Measurements from ENCODE around the gene ALG9. TPM values are rescaled to one million over a fixed set of nuclear protein-coding genes. Genes with fewer than 3 reads are reported as not detected.

Gene ALG9
- total RNA-seq, 1 experiment from 2014 or later: 19.7 TPM

DNA sequence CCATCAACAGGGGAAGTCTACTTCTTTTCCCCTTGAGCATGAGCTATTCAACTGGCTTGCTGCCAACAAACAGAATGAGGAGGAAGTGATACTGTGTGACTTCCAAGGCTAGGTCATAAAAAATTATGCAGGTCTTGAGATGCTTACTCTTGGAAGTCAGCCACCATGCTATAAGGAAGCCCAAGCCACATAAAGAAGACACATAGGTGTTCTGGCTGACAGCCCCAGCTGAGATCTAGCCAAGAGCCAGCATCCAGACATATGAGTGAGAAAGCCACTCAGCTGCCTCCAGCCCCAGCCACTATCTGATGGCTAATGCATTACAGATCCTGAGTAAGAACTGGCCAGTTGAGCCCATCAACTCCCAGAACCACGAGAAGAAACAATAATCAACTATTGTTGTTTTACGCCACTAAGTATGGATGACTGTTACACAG is 74.2 kb downstream of the ALG9 start:
- ATAC-seq: no peak
- ChIA-PET POLR2A (no interaction called here), CTCF (interaction anchor here (0.7 to 1.0 kb wide), 2 partner anchors 36 to 46 kb away, joined by 3 read pairs; no protein-coding TSS in a partner anchor)
- Mint-ChIP-seq H3K27me3 (ENCODE audit: low read depth) (no peaks in the 10 kb centered on the region), H3K9me3 (no peaks in the 10 kb centered on the region), H3K4me1 (peaks cover 8% of the 10 kb centered on the region), H3K27ac (no peak overlapping the region), H3K4me3 (no peak overlapping the region), H3K36me3 (no peaks in the 10 kb centered on the region)
- TF ChIP-seq, protein P1, sequence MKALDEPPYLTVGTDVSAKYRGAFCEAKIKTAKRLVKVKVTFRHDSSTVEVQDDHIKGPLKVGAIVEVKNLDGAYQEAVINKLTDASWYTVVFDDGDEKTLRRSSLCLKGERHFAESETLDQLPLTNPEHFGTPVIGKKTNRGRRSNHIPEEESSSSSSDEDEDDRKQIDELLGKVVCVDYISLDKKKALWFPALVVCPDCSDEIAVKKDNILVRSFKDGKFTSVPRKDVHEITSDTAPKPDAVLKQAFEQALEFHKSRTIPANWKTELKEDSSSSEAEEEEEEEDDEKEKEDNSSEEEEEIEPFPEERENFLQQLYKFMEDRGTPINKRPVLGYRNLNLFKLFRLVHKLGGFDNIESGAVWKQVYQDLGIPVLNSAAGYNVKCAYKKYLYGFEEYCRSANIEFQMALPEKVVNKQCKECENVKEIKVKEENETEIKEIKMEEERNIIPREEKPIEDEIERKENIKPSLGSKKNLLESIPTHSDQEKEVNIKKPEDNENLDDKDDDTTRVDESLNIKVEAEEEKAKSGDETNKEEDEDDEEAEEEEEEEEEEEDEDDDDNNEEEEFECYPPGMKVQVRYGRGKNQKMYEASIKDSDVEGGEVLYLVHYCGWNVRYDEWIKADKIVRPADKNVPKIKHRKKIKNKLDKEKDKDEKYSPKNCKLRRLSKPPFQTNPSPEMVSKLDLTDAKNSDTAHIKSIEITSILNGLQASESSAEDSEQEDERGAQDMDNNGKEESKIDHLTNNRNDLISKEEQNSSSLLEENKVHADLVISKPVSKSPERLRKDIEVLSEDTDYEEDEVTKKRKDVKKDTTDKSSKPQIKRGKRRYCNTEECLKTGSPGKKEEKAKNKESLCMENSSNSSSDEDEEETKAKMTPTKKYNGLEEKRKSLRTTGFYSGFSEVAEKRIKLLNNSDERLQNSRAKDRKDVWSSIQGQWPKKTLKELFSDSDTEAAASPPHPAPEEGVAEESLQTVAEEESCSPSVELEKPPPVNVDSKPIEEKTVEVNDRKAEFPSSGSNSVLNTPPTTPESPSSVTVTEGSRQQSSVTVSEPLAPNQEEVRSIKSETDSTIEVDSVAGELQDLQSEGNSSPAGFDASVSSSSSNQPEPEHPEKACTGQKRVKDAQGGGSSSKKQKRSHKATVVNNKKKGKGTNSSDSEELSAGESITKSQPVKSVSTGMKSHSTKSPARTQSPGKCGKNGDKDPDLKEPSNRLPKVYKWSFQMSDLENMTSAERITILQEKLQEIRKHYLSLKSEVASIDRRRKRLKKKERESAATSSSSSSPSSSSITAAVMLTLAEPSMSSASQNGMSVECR (CRISPR knock-in tag; IDR thresholded peaks at IDR 0.05; ENCODE audit: borderline replicate concordance): no peak
- TF ChIP-seq, protein P2, sequence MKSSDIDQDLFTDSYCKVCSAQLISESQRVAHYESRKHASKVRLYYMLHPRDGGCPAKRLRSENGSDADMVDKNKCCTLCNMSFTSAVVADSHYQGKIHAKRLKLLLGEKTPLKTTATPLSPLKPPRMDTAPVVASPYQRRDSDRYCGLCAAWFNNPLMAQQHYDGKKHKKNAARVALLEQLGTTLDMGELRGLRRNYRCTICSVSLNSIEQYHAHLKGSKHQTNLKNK (CRISPR knock-in tag; IDR thresholded peaks at IDR 0.05): no peak
- TF ChIP-seq ZNF317 (CRISPR knock-in tag; IDR thresholded peaks at IDR 0.05; ENCODE audit: borderline replicate concordance, low read depth): no peak
- no peak for TF ChIP-seq ZNF416 (CRISPR knock-in tag; IDR thresholded peaks at IDR 0.05)
- TF ChIP-seq TP53 (CRISPR knock-in tag; IDR thresholded peaks at IDR 0.05): no peak
- TF ChIP-seq SP1 (CRISPR knock-in tag; conservative IDR thresholded peaks at IDR 0.05): no peak
- TF ChIP-seq HMGA2 (CRISPR knock-in tag; IDR thresholded peaks at IDR 0.05): no peak
- TF ChIP-seq FOXP1 (CRISPR knock-in tag; IDR thresholded peaks at IDR 0.05; ENCODE audit: borderline replicate concordance): no peak
- no peak for TF ChIP-seq ZNF671 (CRISPR knock-in tag; IDR thresholded peaks at IDR 0.05)
- no peak for TF ChIP-seq IRF2 (CRISPR knock-in tag; IDR thresholded peaks at IDR 0.05; ENCODE audit: borderline replicate concordance, low read depth)
- TF ChIP-seq, protein P3, sequence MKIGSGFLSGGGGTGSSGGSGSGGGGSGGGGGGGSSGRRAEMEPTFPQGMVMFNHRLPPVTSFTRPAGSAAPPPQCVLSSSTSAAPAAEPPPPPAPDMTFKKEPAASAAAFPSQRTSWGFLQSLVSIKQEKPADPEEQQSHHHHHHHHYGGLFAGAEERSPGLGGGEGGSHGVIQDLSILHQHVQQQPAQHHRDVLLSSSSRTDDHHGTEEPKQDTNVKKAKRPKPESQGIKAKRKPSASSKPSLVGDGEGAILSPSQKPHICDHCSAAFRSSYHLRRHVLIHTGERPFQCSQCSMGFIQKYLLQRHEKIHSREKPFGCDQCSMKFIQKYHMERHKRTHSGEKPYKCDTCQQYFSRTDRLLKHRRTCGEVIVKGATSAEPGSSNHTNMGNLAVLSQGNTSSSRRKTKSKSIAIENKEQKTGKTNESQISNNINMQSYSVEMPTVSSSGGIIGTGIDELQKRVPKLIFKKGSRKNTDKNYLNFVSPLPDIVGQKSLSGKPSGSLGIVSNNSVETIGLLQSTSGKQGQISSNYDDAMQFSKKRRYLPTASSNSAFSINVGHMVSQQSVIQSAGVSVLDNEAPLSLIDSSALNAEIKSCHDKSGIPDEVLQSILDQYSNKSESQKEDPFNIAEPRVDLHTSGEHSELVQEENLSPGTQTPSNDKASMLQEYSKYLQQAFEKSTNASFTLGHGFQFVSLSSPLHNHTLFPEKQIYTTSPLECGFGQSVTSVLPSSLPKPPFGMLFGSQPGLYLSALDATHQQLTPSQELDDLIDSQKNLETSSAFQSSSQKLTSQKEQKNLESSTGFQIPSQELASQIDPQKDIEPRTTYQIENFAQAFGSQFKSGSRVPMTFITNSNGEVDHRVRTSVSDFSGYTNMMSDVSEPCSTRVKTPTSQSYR (CRISPR knock-in tag; IDR thresholded peaks at IDR 0.05): no peak
- TF ChIP-seq TCF7 (CRISPR knock-in tag; IDR thresholded peaks at IDR 0.05; ENCODE audit: low read depth): no peak
- no peak for TF ChIP-seq CREB1 (CRISPR knock-in tag; IDR thresholded peaks at IDR 0.05)
- TF ChIP-seq, protein P4, sequence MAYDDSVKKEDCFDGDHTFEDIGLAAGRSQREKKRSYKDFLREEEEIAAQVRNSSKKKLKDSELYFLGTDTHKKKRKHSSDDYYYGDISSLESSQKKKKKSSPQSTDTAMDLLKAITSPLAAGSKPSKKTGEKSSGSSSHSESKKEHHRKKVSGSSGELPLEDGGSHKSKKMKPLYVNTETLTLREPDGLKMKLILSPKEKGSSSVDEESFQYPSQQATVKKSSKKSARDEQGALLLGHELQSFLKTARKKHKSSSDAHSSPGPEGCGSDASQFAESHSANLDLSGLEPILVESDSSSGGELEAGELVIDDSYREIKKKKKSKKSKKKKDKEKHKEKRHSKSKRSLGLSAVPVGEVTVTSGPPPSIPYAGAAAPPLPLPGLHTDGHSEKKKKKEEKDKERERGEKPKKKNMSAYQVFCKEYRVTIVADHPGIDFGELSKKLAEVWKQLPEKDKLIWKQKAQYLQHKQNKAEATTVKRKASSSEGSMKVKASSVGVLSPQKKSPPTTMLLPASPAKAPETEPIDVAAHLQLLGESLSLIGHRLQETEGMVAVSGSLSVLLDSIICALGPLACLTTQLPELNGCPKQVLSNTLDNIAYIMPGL (CRISPR knock-in tag; IDR thresholded peaks at IDR 0.05): no peak
- TF ChIP-seq SMAD3 (CRISPR knock-in tag; IDR thresholded peaks at IDR 0.05; ENCODE audit: borderline replicate concordance): no peak
- no peak for DNase-seq (ENCODE audit: low spot score)

DNA sequence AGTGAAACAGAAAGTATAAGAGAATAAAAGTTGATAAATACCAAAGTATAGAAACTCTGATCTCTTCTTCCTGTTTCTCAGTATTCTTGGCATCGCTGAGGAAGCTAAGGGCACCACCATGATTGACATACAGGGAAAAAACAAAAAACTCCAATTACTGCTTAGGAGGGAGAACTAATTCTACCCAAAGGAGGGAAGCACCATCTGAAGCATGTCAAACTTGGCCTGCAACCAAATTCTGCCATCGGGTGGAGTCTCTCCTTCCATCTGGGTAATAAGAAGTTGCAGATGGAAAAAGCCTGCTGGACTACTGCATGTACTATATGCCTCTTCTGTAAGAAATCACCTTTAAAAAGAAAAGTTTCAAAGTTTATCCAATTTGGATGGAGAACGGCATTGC is 74.7 kb downstream of the ALG9 start:
- Mint-ChIP-seq H3K27me3 (ENCODE audit: low read depth) (no peaks in the 10 kb centered on the region), H3K9me3 (no peaks in the 10 kb centered on the region), H3K4me3 (no peak overlapping the region), H3K36me3 (no peaks in the 10 kb centered on the region), H3K4me1 (peaks cover 8% of the 10 kb centered on the region), H3K27ac (no peak overlapping the region)
- ChIA-PET POLR2A (no interaction called here), CTCF (interaction anchor here (0.7 kb wide), 1 partner anchor 47 kb away, joined by 3 read pairs; no protein-coding TSS in a partner anchor)
- DNase-seq (ENCODE audit: low spot score) (no peak), ATAC-seq (no peak)
- no peak for TF ChIP-seq JAZF1 (CRISPR knock-in tag; IDR thresholded peaks at IDR 0.05)
- TF ChIP-seq, protein P5, sequence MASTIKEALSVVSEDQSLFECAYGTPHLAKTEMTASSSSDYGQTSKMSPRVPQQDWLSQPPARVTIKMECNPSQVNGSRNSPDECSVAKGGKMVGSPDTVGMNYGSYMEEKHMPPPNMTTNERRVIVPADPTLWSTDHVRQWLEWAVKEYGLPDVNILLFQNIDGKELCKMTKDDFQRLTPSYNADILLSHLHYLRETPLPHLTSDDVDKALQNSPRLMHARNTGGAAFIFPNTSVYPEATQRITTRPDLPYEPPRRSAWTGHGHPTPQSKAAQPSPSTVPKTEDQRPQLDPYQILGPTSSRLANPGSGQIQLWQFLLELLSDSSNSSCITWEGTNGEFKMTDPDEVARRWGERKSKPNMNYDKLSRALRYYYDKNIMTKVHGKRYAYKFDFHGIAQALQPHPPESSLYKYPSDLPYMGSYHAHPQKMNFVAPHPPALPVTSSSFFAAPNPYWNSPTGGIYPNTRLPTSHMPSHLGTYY (CRISPR knock-in tag; IDR thresholded peaks at IDR 0.05): no peak
- no peak for TF ChIP-seq JUN (CRISPR knock-in tag; IDR thresholded peaks at IDR 0.05)
- no peak for TF ChIP-seq TP53 (CRISPR knock-in tag; IDR thresholded peaks at IDR 0.05)
- TF ChIP-seq SP1 (CRISPR knock-in tag; conservative IDR thresholded peaks at IDR 0.05): no peak
- TF ChIP-seq, protein P6, sequence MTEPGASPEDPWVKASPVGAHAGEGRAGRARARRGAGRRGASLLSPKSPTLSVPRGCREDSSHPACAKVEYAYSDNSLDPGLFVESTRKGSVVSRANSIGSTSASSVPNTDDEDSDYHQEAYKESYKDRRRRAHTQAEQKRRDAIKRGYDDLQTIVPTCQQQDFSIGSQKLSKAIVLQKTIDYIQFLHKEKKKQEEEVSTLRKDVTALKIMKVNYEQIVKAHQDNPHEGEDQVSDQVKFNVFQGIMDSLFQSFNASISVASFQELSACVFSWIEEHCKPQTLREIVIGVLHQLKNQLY (CRISPR knock-in tag; IDR thresholded peaks at IDR 0.05): no peak
- TF ChIP-seq ZBTB21 (CRISPR knock-in tag; IDR thresholded peaks at IDR 0.05; ENCODE audit: borderline replicate concordance): no peak
- no peak for TF ChIP-seq ZNF138 (CRISPR knock-in tag; conservative IDR thresholded peaks at IDR 0.05)
- TF ChIP-seq, protein P7, sequence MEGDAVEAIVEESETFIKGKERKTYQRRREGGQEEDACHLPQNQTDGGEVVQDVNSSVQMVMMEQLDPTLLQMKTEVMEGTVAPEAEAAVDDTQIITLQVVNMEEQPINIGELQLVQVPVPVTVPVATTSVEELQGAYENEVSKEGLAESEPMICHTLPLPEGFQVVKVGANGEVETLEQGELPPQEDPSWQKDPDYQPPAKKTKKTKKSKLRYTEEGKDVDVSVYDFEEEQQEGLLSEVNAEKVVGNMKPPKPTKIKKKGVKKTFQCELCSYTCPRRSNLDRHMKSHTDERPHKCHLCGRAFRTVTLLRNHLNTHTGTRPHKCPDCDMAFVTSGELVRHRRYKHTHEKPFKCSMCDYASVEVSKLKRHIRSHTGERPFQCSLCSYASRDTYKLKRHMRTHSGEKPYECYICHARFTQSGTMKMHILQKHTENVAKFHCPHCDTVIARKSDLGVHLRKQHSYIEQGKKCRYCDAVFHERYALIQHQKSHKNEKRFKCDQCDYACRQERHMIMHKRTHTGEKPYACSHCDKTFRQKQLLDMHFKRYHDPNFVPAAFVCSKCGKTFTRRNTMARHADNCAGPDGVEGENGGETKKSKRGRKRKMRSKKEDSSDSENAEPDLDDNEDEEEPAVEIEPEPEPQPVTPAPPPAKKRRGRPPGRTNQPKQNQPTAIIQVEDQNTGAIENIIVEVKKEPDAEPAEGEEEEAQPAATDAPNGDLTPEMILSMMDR (IDR thresholded peaks at IDR 0.05): no peak
- no peak for TF ChIP-seq TEAD1 (CRISPR knock-in tag; IDR thresholded peaks at IDR 0.05)

Measured in WTC11 (cell line).